ENCODE measurements around the gene ZNF618.

ZNF618 gene

GRCh38 chr9:113956901-113957300, 80.8 kb downstream of the ZNF618 start:
- DNase-seq (ENCODE audit: extremely low read depth, low read depth), result no peak
- no peak for TF ChIP-seq CTCF (IDR thresholded peaks at IDR 0.05; ENCODE audit: low read depth, low read length, missing control alignments)
- H3K4me3 ChIP-seq (replicated peaks; ENCODE audit: low read depth, low read length), result no peak overlapping the region

GRCh38 chr9:113957351-113957750, 81.2 kb downstream of the ZNF618 start:
- no peak for TF ChIP-seq CTCF (IDR thresholded peaks at IDR 0.05; ENCODE audit: low read depth, low read length, missing control alignments)
- H3K4me3 ChIP-seq (replicated peaks; ENCODE audit: low read depth, low read length), result no peak overlapping the region
- peak; percentile 56 for DNase-seq (ENCODE audit: extremely low read depth, low read depth)

GRCh38 chr9:113957821-113958341, 81.8 kb downstream of the ZNF618 start:
- TF ChIP-seq CTCF (IDR thresholded peaks at IDR 0.05; ENCODE audit: low read depth, low read length, missing control alignments), result no peak
- peak; percentile 89 for DNase-seq (ENCODE audit: extremely low read depth, low read depth)
- no peak overlapping the region for H3K4me3 ChIP-seq (replicated peaks; ENCODE audit: low read depth, low read length)

GRCh38 chr9:113958556-113958955, 82.4 kb downstream of the ZNF618 start:
- no peak overlapping the region for H3K4me3 ChIP-seq (replicated peaks; ENCODE audit: low read depth, low read length)
- TF ChIP-seq CTCF (IDR thresholded peaks at IDR 0.05; ENCODE audit: low read depth, low read length, missing control alignments), result no peak
- no peak for DNase-seq (ENCODE audit: extremely low read depth, low read depth)

GRCh38 chr9:113960768-113961167, 84.7 kb downstream of the ZNF618 start:
- DNase-seq (ENCODE audit: extremely low read depth, low read depth), result no peak
- H3K4me3 ChIP-seq (replicated peaks; ENCODE audit: low read depth, low read length), result no peak overlapping the region
- TF ChIP-seq CTCF (IDR thresholded peaks at IDR 0.05; ENCODE audit: low read depth, low read length, missing control alignments), result no peak

GRCh38 chr9:113962396-113962795, 86.3 kb downstream of the ZNF618 start:
- DNase-seq (ENCODE audit: extremely low read depth, low read depth), result no peak
- no peak for TF ChIP-seq CTCF (IDR thresholded peaks at IDR 0.05; ENCODE audit: low read depth, low read length, missing control alignments)
- no peak overlapping the region for H3K4me3 ChIP-seq (replicated peaks; ENCODE audit: low read depth, low read length)

GRCh38 chr9:113963017-113963620, 87.0 kb downstream of the ZNF618 start:
- H3K4me3 ChIP-seq (replicated peaks; ENCODE audit: low read depth, low read length), result no peak overlapping the region
- DNase-seq (ENCODE audit: extremely low read depth, low read depth), result no peak
- TF ChIP-seq CTCF (IDR thresholded peaks at IDR 0.05; ENCODE audit: low read depth, low read length, missing control alignments), result peak; percentile 80
